A673 (cell line): Measurements from ENCODE around the gene ANKS3. TPM values are rescaled to one million over a fixed set of nuclear protein-coding genes. Genes with fewer than 3 reads are reported as not detected.

Experiments used
- BruUV-seq: library from RNA; stranded (reverse); fragments of 400-500 nt; replicated peaks from 2 replicates; lab custom pipeline; 2021; lab: Mats Ljungman, UMichigan
- CTCF ChIA-PET: fragments of 300-600 bp; sonication (Branson Sonifier 250); formaldehyde crosslinking; loops from one replicate; lab custom pipeline; 2022; ENCODE audit warnings: antibody characterized with exemption; lab: Charles Lee
- POLR2A ChIA-PET: fragments of 300-600 bp; sonication (Branson Sonifier 250); formaldehyde crosslinking; loops from one replicate; lab custom pipeline; 2022; ENCODE audit warnings: antibody characterized with exemption; ENCODE audit not compliant: low non-redundant PET; lab: Charles Lee
- DNase-seq: peaks from one replicate; pipeline ENCODE4 v3.0.0-alpha.2; 2015; ENCODE audit warnings: low spot score
- H3K27ac ChIP-seq: fragments of 200-600 bp; sonication (generic); 2 replicates; pipeline ENCODE4 v1.5.1; 2016; ENCODE audit warnings: mixed run types, low read depth, mild to moderate bottlenecking, mixed read lengths, antibody characterized with exemption, low read length; ENCODE audit not compliant: poor library complexity, severe bottlenecking
- H3K27me3 ChIP-seq: fragments of 200-600 bp; sonication (generic); replicated peaks from 2 replicates; pipeline ENCODE4 v1.6.1; 2017; ENCODE audit warnings: mixed run types, low read depth, mild to moderate bottlenecking, mixed read lengths, antibody characterized with exemption, low read length; ENCODE audit not compliant: insufficient read depth, poor library complexity
- H3K36me3 ChIP-seq: fragments of 200-600 bp; sonication (generic); 2 replicates; pipeline ENCODE4 v1.6.1; 2016; ENCODE audit warnings: mixed run types, mild to moderate bottlenecking, mixed read lengths, antibody characterized with exemption, low read length; ENCODE audit not compliant: insufficient read depth, poor library complexity, severe bottlenecking
- H3K4me1 ChIP-seq: fragments of 200-600 bp; sonication (generic); 2 replicates; pipeline ENCODE4 v1.6.1; 2017; ENCODE audit warnings: mixed run types, mild to moderate bottlenecking, mixed read lengths, antibody characterized with exemption, low read length; ENCODE audit not compliant: insufficient read depth, poor library complexity, severe bottlenecking
- H3K4me3 ChIP-seq: fragments of 200-600 bp; sonication (generic); 2 replicates; pipeline ENCODE4 v1.5.1; 2016; ENCODE audit warnings: low read depth, mixed run types, mild to moderate bottlenecking, mixed read lengths, low read length; ENCODE audit not compliant: poor library complexity, severe bottlenecking
- H3K9me3 ChIP-seq: fragments of 200-600 bp; sonication (generic); 2 replicates; pipeline ENCODE4 v1.6.1; 2016; ENCODE audit warnings: mixed run types, low read depth, mild to moderate bottlenecking, mixed read lengths, antibody characterized with exemption, low read length; ENCODE audit not compliant: poor library complexity, severe bottlenecking
- EZH2 ChIP-seq: fragments of 200-600 bp; sonication (generic); IDR thresholded peaks from 2 replicates; pipeline ENCODE4 v1.6.1; 2017; ENCODE audit warnings: borderline replicate concordance, low read depth, mild to moderate bottlenecking, mixed read lengths, antibody characterized with exemption, low read length; ENCODE audit not compliant: poor library complexity, severe bottlenecking
- intact Hi-C: fragments of 100-400 bp; cut with micrococcal nuclease; formaldehyde crosslinking; loops from one replicate; pipeline ENCODE4 v1.10.0; 2022; ENCODE audit not compliant: unreplicated experiment
- total RNA-seq: library from RNA; stranded (reverse); gene quantifications from 2 replicates; pipeline ENCODE4 v1.2.3, GENCODE V29; 2021
- TF ChIP-seq, protein P1 (sequence below): fragments of 300-800, 200-600 bp; sonication (generic); conservative IDR thresholded peaks from 2 replicates; pipeline ENCODE4 v1.5.1; 2017; ENCODE audit warnings: low read depth, mild to moderate bottlenecking, antibody characterized with exemption, low read length, moderate library complexity, mixed read lengths

The ANKS3 gene
- total RNA-seq, 1 experiment from 2014 or later, result 26.9 TPM

GRCh38 chr16:4704913-4705312, 29.2 kb downstream of the ANKS3 start:
- no peak for DNase-seq
- Histone ChIP-seq H3K36me3 (peaks cover 25% of the 10 kb centered on the region), H3K9me3 (no peaks in the 10 kb centered on the region), H3K4me3 (no peak overlapping the region), H3K27me3 (no peaks in the 10 kb centered on the region), H3K4me1 (no peaks in the 10 kb centered on the region), H3K27ac (no peak overlapping the region)
- ChIA-PET POLR2A (no interaction called here), CTCF (interaction anchor here (0.6 kb wide), 1 partner anchor 13 kb away, joined by 3 read pairs; no protein-coding TSS in a partner anchor)
- TF ChIP-seq EZH2, result no peak
- TF ChIP-seq, protein P1, sequence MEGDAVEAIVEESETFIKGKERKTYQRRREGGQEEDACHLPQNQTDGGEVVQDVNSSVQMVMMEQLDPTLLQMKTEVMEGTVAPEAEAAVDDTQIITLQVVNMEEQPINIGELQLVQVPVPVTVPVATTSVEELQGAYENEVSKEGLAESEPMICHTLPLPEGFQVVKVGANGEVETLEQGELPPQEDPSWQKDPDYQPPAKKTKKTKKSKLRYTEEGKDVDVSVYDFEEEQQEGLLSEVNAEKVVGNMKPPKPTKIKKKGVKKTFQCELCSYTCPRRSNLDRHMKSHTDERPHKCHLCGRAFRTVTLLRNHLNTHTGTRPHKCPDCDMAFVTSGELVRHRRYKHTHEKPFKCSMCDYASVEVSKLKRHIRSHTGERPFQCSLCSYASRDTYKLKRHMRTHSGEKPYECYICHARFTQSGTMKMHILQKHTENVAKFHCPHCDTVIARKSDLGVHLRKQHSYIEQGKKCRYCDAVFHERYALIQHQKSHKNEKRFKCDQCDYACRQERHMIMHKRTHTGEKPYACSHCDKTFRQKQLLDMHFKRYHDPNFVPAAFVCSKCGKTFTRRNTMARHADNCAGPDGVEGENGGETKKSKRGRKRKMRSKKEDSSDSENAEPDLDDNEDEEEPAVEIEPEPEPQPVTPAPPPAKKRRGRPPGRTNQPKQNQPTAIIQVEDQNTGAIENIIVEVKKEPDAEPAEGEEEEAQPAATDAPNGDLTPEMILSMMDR, result no peak
- intact Hi-C loops, result no loop called here
- BruUV-seq, result no TSS peak

DNA sequence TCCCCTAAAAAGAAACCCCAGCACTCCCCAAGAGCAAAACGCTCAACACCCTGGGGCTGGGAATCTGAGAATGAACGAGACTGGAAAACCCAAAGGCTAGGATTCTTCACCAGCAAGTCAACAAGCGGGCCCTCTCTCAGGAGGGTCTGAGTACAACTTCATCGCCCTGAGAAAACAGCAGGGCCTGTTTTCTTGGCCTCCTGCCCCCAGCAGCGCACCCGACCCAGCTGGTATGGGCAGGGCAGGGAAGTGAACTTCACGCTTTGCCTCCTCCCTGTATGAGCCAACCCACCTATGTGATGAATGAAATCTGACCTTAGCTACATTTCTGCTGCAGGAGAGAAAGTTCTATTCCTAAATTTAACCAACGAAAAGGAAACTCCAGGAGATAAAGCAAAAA, 29.6 kb downstream of the ANKS3 start:
- no TSS peak for BruUV-seq
- TF ChIP-seq EZH2, result no peak
- TF ChIP-seq, protein P1, result no peak
- ChIA-PET POLR2A (no interaction called here), CTCF (no interaction called here)
- Histone ChIP-seq H3K27me3 (no peaks in the 10 kb centered on the region), H3K36me3 (peaks cover 27% of the 10 kb centered on the region), H3K27ac (no peak overlapping the region), H3K4me3 (no peak overlapping the region), H3K9me3 (no peaks in the 10 kb centered on the region), H3K4me1 (no peaks in the 10 kb centered on the region)
- intact Hi-C loops, result no loop called here
- no peak for DNase-seq

GRCh38 chr16:4703906-4704305, 30.2 kb downstream of the ANKS3 start:
- DNase-seq, result no peak
- ChIA-PET CTCF (no interaction called here), POLR2A (interaction anchor here (0.6 kb wide), 1 partner anchor 228 kb away, joined by 3 read pairs; the partner anchor contains the start of gene HMOX2)
- no TSS peak for BruUV-seq
- H3K27ac ChIP-seq, result no peak overlapping the region
- peaks cover 32% of the 10 kb centered on the region for H3K36me3 ChIP-seq
- intact Hi-C loops, result no loop called here
- no peaks in the 10 kb centered on the region for H3K27me3 ChIP-seq
- no peak overlapping the region for H3K4me3 ChIP-seq
- H3K9me3 ChIP-seq, result no peaks in the 10 kb centered on the region
- no peak for TF ChIP-seq EZH2
- TF ChIP-seq, protein P1, result no peak
- H3K4me1 ChIP-seq, result no peaks in the 10 kb centered on the region
